ENCODE results near the gene CD164.
"Not testable (repeated sequence)": the region's sequence is repeated elsewhere in the genome, so short reads cannot be mapped to it uniquely, and the experiment has no call there.

The CD164 gene

DNA sequence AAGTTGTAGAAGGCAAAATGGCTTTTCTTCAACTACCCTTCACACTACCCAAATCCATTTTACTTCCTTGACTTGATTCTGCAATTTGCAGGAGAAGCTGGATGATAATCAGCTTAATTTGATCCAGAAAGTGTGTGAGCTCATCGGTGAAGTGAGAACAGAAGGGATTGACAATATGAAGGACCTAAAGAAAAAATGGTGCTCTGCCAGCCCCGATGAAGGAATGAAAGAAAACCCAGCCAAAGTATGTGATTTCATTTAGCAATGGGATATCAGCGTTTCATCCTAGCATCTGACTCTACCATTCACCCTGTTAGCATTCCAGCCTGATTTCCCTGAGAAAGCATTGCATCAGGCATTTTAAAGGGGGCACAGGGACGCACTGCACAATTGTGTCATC, 41.5 kb downstream of the CD164 start:
- no peak for FAIRE-seq

DNA sequence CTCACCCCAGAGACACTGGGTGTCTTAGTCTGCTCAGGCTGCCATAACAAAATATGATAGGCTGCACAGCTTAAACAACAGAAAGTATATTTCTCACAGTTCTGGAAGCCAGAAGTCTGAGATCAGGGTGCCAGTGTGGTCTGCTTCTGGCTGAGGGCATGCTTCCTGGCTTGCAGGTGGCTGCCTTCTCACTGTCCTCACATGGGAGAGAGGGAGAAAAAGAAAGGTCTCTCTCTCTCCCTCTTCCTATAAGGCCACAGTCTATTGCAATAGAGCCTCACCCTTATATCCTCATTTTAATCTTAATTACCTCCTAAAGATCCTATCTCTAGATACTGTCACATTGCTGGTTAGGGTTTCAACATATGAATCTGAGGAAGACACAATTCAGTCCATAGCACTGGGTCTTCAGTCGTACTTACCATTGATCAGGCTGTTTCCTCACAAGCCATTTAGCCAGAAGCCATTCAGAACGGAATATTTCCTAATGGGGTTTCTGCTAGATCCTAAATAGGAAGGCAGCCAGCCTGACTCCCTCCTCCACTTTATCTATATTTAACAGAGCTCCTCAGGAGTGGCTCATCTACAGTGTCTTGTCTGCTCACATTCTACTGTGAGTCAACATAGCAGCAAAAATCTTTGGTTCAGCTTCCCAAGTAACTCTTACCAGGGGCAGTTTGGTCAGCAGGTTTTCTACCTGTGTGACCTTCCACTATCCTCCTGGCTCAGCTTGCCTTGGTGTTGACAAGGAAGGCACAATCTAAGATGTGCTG, 42.2 kb downstream of the CD164 start:
- no peak for FAIRE-seq

DNA sequence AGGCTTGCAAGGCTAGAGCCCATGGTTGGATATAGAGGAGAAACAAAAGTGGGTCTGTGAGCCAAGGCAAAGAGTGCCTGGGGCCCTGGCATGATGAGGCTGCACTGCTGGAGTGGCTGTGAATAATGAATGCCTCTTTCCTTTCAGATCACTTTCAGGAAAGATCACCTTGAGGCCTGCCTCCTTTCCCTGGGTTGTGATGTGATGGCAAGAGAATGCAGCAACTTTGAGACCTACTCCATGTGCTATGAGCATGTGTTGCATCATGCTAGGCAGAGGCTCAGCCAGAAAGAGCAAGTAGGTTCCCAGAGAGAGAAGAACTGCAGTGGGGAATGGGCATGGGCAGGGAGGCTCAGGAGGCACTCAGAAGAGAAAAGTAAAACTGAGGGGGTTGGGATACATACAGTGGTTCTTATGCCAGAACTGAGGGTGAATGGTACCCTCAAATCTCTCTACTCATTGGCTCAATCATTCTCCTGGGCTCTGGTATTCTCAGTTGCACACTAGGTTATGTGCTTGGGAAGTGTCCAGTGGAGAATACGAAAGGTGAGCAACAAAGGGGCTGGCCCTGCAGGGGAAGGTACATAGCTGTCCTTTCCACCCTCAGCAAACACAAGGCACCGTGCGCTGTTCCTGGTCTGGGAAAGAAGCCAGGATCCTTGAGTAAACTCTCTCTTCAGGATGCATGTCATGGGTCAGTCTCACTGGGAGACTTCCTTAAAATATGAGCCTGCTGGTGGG, 45.9 kb downstream of the CD164 start:
- FAIRE-seq = no peak

DNA sequence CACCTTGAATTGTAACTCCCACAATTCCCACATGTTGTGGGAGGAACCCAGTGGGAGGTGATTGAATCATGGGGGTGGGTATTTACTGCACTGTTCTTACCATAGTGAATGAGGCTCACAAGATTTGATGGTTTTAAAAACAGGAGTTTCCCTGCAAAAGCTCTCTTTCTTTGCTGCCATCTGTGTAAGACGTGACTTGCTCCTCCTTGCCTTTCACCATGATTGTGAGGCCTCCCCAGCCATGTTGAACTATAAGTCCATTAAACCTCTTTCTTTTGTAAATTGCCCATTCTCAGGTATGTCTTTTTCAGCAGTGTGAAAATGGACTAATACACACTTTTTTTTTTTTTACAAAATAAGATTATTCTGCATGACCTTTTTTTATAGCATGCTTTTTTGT, 48.4 kb downstream of the CD164 start:
- FAIRE-seq = not testable (repeated sequence)

DNA sequence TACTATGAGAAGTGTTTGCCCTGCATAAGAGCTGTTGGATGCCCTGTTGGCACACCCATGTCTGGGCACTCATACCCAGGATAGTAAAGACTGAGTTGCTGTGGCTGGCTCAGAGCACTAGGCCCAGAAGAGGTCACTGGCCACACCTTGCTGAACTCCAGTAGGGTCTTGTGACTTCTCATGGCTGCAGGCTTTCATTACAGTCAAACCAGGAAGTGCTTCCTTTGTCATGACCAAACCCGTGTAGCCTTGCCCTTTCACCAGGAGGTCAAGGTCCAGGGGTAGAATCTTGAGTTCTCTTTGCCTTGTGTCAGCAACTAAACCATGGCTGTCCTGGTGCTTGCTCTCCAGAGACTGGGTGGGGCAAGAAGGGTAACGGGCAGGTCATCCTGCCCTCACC, 49.5 kb downstream of the CD164 start:
- FAIRE-seq = no peak

DNA sequence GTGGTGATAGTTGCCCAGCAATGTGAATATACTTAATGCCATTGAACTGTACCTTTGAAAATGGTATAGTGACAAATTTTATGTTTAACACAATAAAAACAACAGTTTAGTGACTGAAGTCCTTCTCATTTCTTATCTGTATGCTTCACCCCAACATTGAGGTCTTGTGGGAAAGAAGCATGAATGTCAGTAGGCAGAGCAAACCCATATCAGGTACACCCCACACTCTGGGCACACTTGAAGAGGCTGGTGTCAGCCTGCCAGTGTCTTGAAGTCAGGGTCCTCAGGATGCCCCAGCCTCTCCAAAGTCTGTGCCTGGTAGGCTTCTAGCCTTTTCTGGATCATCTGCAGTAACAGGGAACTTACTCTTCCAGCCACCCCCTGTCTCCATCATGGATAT, 51.2 kb downstream of the CD164 start:
- no peak for FAIRE-seq

DNA sequence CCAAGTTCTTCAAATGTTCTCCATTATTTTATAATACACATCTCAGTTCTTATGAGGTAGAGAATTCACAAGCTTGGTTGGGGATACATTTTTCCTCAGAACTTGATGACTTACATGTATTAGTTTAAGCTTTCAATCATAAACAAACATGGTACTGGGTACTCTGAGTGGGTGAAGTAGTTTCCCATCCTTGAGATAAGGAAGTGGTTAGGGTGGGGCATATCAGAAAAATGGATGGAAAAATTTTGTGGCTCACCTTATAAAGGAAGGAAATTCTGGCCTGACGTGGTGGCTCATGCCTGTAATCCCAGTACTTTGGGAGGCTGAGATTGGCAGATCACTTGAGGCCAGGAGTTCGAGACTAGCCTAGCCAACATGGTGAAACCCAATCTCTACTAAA, 52.0 kb downstream of the CD164 start:
- FAIRE-seq = no peak

DNA sequence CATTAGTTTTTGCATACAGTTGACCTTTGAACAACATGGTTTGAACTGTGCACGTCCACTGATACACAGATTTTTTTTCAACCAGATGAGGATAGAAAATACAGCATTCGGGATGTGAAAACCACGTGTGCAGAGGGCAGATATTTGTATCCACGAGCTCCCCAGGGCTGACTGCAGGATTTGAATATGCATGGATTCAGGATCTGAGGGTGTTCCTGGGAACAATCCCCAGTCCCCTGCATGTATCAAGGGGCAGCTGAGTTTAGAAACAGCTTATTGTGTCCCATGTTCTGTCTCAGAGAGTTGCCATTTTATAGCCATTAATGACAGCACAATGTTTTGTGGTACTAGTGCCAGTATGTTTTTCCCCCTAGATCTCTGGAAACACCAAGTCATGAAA, 53.6 kb downstream of the CD164 start:
- no peak for FAIRE-seq

DNA sequence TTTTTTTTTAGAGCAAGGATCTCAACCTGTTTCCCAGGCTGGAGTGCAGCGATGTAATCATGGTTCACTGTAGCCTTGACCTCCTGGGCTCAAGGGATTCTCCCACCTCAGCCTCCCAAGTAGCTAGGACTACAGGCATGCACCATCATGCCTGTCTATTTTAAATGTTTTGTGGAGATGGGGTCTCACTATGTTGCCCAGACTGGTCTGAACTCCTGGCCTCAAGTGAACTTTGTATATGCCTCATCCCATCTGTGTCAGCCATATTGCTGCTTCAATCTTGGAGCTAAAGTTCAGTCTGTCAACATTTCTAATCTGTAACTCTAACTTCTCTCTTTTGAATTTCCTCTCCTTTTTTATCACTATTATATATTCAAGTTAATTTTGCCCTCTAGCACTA, 54.3 kb downstream of the CD164 start:
- FAIRE-seq = no peak

DNA sequence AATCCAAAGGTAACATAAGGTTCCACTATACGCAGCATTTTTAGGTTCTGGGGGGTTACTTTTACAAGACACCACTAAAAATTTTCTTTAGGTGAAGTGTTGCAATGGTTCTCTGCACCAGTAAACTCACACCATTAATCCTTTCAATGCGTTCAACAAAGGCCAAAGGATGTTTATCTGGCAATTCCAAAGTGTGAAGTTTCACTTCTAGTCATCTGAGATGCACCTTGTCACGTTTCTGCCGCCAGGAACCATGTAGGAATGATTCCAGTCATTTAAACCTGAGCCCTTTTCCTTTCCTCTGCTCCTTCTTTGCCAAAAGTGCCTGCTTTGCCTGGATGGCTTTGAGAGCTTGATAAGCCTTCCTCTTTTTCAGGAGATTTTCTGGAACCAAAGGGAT, 54.8 kb downstream of the CD164 start:
- no peak for FAIRE-seq

DNA sequence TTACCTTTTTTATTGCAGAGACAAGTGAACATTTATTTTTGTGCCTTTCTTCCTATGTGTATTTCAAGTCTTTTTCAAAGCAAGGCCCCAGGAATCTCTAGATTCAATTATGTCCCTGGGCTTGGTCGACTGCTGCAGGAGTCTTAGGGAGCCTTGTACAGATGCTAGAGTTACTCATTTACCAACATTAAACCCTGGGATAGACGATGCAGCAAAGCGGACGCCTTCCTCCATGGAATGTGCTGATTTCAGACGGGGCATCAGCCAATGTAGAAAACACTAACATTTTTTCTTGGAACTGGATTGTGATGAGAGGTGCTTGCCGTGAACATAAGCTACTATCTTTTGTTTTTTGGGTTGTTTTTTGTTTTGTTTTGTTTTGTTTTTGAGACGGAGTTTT, 55.9 kb downstream of the CD164 start:
- FAIRE-seq = no peak

DNA sequence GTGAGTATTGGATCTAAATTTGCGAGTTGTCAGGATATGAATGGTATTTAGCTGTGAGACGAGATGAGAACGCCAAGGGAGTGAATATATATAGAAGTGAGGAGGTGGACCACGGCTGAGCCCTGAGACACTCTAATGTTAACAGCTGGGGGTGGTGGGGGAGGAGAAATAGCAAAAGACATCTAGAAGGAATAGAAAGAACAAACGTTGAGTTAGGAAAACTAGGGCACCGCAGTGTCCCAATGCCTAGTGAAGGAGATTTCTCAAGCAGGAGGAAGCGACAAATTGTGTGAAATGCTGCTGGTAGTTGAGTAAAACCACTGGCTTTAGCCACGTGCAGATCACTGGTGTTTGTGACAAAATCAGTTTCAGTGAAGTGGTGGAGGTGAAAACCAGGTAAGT, 56.9 kb downstream of the CD164 start:
- FAIRE-seq = no peak

DNA sequence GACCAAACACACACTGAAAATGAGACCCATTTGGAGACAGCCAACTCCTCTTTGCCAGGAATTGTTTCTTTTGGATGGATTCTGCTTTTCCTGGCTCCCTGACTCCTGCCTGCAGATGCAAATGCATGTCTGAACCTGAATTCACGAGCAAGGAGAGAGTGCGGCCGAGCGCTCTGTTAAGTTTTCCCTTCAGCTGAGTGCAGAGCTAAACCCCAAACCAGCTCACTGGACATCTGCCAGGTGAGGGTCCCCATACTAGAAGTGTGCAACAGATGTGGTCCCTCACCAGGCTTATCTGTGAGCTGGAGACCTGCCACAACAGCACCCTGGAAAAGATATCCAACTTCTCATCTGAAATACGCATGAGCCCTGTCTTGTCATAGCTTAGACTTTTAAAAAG, 59.0 kb downstream of the CD164 start:
- FAIRE-seq = no peak

DNA sequence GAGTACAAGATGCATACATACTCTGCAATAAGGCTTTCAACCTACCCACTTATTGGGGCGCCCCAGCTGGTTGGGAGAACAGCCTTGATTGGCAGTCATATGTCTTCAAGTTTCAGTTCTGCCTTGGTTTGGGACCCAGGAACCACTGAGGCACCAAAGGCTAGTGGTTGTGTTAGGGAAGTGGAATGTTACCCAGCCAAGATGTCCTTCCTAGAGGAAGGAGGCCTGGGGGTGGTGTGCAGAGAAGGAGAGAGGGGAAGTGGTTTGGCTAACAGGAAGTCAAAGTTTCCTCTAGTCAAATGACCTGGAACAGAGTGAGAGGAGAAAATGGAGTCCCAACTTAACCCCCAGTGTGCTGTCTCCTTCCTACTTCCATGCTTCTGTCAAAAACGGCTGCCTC, 59.4 kb downstream of the CD164 start:
- no peak for FAIRE-seq

DNA sequence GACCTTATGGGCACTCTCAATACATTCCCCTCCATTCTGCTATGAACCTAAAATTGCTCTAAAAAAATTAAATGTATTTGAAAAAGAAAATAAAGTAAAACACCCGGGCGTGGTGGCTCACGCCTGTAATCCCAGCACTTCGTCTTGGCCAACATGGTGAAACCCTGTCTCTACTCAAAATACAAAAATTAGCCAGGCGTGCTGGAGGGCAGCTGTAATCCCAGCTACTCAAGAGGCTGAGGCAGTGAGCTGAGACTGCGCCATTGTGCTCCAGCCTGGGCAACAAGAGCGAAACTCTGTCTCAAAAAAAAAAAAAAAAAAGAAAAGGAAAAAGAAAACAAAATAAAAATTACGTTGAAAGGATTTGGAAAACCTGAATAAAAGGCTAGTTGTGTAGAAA, 60.5 kb downstream of the CD164 start:
- FAIRE-seq = no peak

DNA sequence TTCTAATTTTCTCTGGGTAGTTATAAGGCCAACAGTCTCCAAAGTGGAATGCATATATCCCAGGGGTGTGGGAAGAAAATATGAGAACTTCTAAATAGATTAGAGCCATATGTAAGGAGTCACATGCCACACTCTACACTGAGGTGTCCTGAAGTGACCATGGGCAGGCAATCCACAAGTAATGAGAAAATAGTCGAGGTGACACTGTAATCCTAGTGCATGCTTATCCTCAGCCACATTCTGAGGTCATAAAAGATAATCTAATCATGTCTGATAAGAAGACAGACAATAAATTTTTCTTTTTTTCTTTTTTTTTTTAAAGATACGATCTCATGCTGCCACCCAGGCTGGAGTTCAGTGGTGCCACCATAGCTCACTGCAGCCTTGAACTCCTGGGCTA, 62.2 kb downstream of the CD164 start:
- FAIRE-seq = no peak

DNA sequence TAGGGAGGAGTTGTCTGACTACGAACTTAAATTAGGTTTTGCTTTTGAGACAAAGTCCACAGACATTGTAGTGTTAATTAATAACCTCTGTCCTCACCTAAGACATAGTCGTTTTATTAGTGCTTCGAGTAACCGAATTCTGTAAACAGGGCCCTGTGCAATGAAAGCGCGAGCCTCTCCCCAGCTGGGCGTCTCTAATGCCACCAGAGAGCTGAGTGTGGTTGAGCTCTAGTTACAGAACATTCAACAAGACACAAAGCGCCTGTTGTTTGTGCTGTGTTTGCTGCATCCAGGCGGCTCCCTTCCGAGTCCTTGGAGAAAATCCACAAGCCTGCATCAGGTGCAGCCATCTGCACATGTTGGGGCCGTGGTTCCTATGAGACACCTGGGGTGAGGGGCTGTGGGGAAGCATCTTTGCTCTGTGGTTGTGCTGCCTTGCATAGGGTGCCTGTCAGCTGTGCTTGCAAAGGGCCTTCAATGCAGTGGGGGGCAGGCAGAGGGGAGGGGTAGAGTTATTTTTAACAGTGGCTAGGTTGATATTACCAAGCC, 63.9 kb downstream of the CD164 start:
- FAIRE-seq = no peak

DNA sequence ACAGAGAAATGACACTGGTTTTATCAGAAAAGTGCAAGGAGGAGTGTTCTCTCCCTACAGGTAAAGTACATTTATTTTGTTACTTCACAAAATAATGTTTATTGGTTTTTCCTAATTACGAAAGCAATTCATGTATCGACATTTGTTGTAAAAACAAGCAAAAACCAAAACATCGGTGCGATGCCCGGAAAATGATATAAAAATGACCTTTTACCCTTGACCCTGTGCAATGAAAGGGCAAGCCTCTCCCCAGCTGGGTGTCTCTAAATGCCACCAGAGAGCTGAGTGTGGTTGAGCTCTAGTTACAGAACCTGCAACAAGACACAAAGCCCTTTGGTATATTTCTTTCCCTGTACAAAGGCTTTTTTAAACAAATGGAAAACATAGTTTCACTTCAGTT, 65.4 kb downstream of the CD164 start:
- FAIRE-seq = no peak

Data from endometrium (tissue), 2 donors.